ENCODE measurements around the gene ATG9A. TPM values are rescaled to one million over a fixed set of nuclear protein-coding genes. Genes with fewer than 3 reads are reported as not detected.

Gene ATG9A
- total RNA-seq, 1 experiment from 2014 or later, result 42.9 TPM

- CTCF ChIA-PET, result no interaction called here
- POLR2A ChIA-PET, result no interaction called here
- DNase-seq (ENCODE audit: low spot score) (no peak), ATAC-seq (no peak)
- TF ChIP-seq JAZF1 (CRISPR knock-in tag; IDR thresholded peaks at IDR 0.05) (no peak), PREB (CRISPR knock-in tag; IDR thresholded peaks at IDR 0.05; ENCODE audit: borderline replicate concordance) (no peak), HMGA2 (CRISPR knock-in tag; IDR thresholded peaks at IDR 0.05) (no peak), CTCF (IDR thresholded peaks at IDR 0.05) (no peak), KAT7 (CRISPR knock-in tag; IDR thresholded peaks at IDR 0.05; ENCODE audit: borderline replicate concordance) (no peak), RELA (CRISPR knock-in tag; IDR thresholded peaks at IDR 0.05; ENCODE audit: borderline replicate concordance) (no peak)
- no peaks in the 10 kb centered on the region for H3K9me3 Mint-ChIP-seq
- no peaks in the 10 kb centered on the region for H3K27me3 Mint-ChIP-seq (ENCODE audit: low read depth)
- peaks cover 15% of the 10 kb centered on the region for H3K4me1 Mint-ChIP-seq
- peaks cover 48% of the 10 kb centered on the region for H3K36me3 Mint-ChIP-seq
- H3K4me3 Mint-ChIP-seq, result no peak overlapping the region
- no peak overlapping the region for H3K27ac Mint-ChIP-seq
Observed at GRCh38 chr2:219223831-219224610, 5.4 kb downstream of the ATG9A start.

- no peak for DNase-seq (ENCODE audit: low spot score)
- Mint-ChIP-seq H3K4me1 (peaks cover 15% of the 10 kb centered on the region), H3K27me3 (ENCODE audit: low read depth) (no peaks in the 10 kb centered on the region), H3K9me3 (no peaks in the 10 kb centered on the region), H3K27ac (no peak overlapping the region), H3K36me3 (peaks cover 48% of the 10 kb centered on the region), H3K4me3 (no peak overlapping the region)
- ChIA-PET POLR2A (interaction anchor here (1.3 kb wide), 1 partner anchor 46 kb away, joined by 3 read pairs; the partner anchor contains the start of gene CNPPD1), CTCF (no interaction called here)
- TF ChIP-seq ZNF263 (CRISPR knock-in tag; IDR thresholded peaks at IDR 0.05; ENCODE audit: low read depth), result no peak
- no peak for TF ChIP-seq RELA (CRISPR knock-in tag; IDR thresholded peaks at IDR 0.05; ENCODE audit: borderline replicate concordance)
- TF ChIP-seq JUN (CRISPR knock-in tag; IDR thresholded peaks at IDR 0.05), result no peak
- TF ChIP-seq ZMAT4 (CRISPR knock-in tag; IDR thresholded peaks at IDR 0.05), result no peak
- TF ChIP-seq E2F5 (CRISPR knock-in tag; IDR thresholded peaks at IDR 0.05), result no peak
- TF ChIP-seq GABPB1 (CRISPR knock-in tag; IDR thresholded peaks at IDR 0.05), result no peak
- no peak for TF ChIP-seq SMAD4 (CRISPR knock-in tag; IDR thresholded peaks at IDR 0.05)
- ATAC-seq, result no peak
Observed at GRCh38 chr2:219221957-219222518, 7.4 kb downstream of the ATG9A start.

- ChIA-PET POLR2A (interaction anchor here (0.5 kb wide), 1 partner anchor 32 kb away, joined by 3 read pairs; the partner anchor contains the start of gene TUBA4B), CTCF (no interaction called here)
- H3K9me3 Mint-ChIP-seq, result no peaks in the 10 kb centered on the region
- TF ChIP-seq NR2C2 (CRISPR knock-in tag; IDR thresholded peaks at IDR 0.05) (no peak), HMGA2 (CRISPR knock-in tag; IDR thresholded peaks at IDR 0.05) (no peak), ZNF423 (CRISPR knock-in tag; IDR thresholded peaks at IDR 0.05) (no peak), RELA (CRISPR knock-in tag; IDR thresholded peaks at IDR 0.05; ENCODE audit: borderline replicate concordance) (no peak)
- no peak overlapping the region for H3K27ac Mint-ChIP-seq
- no peak overlapping the region for H3K4me3 Mint-ChIP-seq
- peaks cover 42% of the 10 kb centered on the region for H3K36me3 Mint-ChIP-seq
- DNase-seq (ENCODE audit: low spot score), result no peak
- ATAC-seq, result no peak
- H3K27me3 Mint-ChIP-seq (ENCODE audit: low read depth), result no peaks in the 10 kb centered on the region
- H3K4me1 Mint-ChIP-seq, result peaks cover 25% of the 10 kb centered on the region
Observed at GRCh38 chr2:219220652-219221402, 8.6 kb downstream of the ATG9A start.
